CD4-positive, alpha-beta T cell (primary cell): ENCODE results near the gene CCL16. TPM values are rescaled to one million over a fixed set of nuclear protein-coding genes. Genes with fewer than 3 reads are reported as not detected.
"Not testable (repeated sequence)": the region's sequence is repeated elsewhere in the genome, so short reads cannot be mapped to it uniquely, and the experiment has no call there.

ENCODE experiments used
- ATAC-seq: fragments of 200-7000 bp; cut with Tn5 transposase; one replicate; pipeline ENCODE4 v1.10.0; 2022; ENCODE audit warnings: mild to moderate bottlenecking; ENCODE audit not compliant: poor library complexity
- CTCF ChIA-PET: fragments of 350-600 bp; sonication (Branson Sonifier 250); formaldehyde crosslinking; loops from one replicate; lab custom pipeline; 2021; ENCODE audit warnings: antibody characterized with exemption, inconsistent platforms; lab: Charles Lee
- POLR2A ChIA-PET: fragments of 350-600 bp; sonication (Branson Sonifier 250); formaldehyde crosslinking; loops from one replicate; lab custom pipeline; 2021; ENCODE audit warnings: antibody characterized with exemption, inconsistent platforms; lab: Charles Lee
- DNase-seq, 14 experiments: peaks; one replicate each; pipeline ENCODE4 v3.0.0-alpha.2; 2013 to 2020; ENCODE audit warnings: mixed read lengths in 2 of 14
- H3K27ac ChIP-seq, 2 donors: one replicate each; pipeline versions ENCODE4 v1.5.1 to v1.7.0; 2013; ENCODE audit warnings: low read length in 2 of 2, low read depth in 1 of 2, mild to moderate bottlenecking in 1 of 2
- H3K27me3 ChIP-seq, 2 experiments: 1 replicate in 1 of 2; 2 replicates in 1 of 2; pipeline versions ENCODE4 v1.6.1 to v1.7.0; 2013; ENCODE audit warnings: low read length in 2 of 2, control low read depth in 1 of 2, mild to moderate bottlenecking in 1 of 2, moderate library complexity in 1 of 2; ENCODE audit not compliant: insufficient read depth in 2 of 2, control insufficient read depth in 1 of 2
- H3K36me3 ChIP-seq: one replicate; pipeline ENCODE4 v1.6.1; 2013; ENCODE audit warnings: low read length, control low read depth; ENCODE audit not compliant: insufficient read depth
- H3K4me1 ChIP-seq: one replicate; pipeline ENCODE4 v1.6.1; 2013; ENCODE audit warnings: low read length, control low read depth; ENCODE audit not compliant: insufficient read depth
- H3K4me3 ChIP-seq: one replicate; pipeline ENCODE4 v1.5.1; 2013; ENCODE audit warnings: mild to moderate bottlenecking, low read length, moderate library complexity
- H3K9me3 ChIP-seq, 2 experiments: 1 replicate in 1 of 2; 2 replicates in 1 of 2; pipeline versions ENCODE4 v1.6.1 to v1.7.0; 2013; ENCODE audit warnings: low read length in 2 of 2, mild to moderate bottlenecking in 2 of 2, control low read depth in 1 of 2, moderate library complexity in 1 of 2; ENCODE audit not compliant: control insufficient read depth in 1 of 2, insufficient read depth in 1 of 2
- H3K27ac Mint-ChIP-seq: one replicate; pipeline ENCODE4 v1.8.0; 2020; ENCODE audit warnings: mixed read lengths
- H3K27me3 Mint-ChIP-seq: one replicate; pipeline ENCODE4 v1.8.0; 2021; ENCODE audit warnings: mixed read lengths
- H3K36me3 Mint-ChIP-seq: one replicate; pipeline ENCODE4 v1.8.0; 2021; ENCODE audit warnings: low read depth, mixed read lengths
- H3K4me1 Mint-ChIP-seq: one replicate; pipeline ENCODE4 v1.8.0; 2021; ENCODE audit warnings: low read depth, mixed read lengths
- H3K4me3 Mint-ChIP-seq: one replicate; pipeline ENCODE4 v1.8.0; 2020; ENCODE audit warnings: mild to moderate bottlenecking, mixed read lengths
- H3K9me3 Mint-ChIP-seq: one replicate; pipeline ENCODE4 v1.8.0; 2020; ENCODE audit warnings: mixed read lengths
- CTCF ChIP-seq: fragments of 200-600 bp; IDR thresholded peaks from one replicate; pipeline ENCODE4 v1.8.0; 2022; ENCODE audit warnings: antibody characterized with exemption, mild to moderate bottlenecking
- intact Hi-C, 2 experiments: fragments of 100-400 bp; cut with DNase I in 1 of 2; cut with micrococcal nuclease in 1 of 2; formaldehyde crosslinking; loops; one replicate each; pipeline versions ENCODE4 v1.15.1 to v1.9.0; 2023 to 2025; cut with DNase I, micrococcal nuclease
- total RNA-seq, 174 experiments: library from RNA in 2 of 174; stranded (reverse) in 2 of 174; gene quantifications; one replicate each; pipeline ENCODE4 v1.2.3 and lab custom pipeline; 2021 to 2026

Gene CCL16
- total RNA-seq, 2 experiments from 2014 or later = not detected

- Histone ChIP-seq H3K27me3 (no peaks in the 10 kb centered on the region), H3K4me1 (no peaks in the 10 kb centered on the region), H3K27ac (no peak overlapping the region), H3K9me3 (no peaks in the 10 kb centered on the region), H3K4me3 (no peak overlapping the region), H3K36me3 (no peaks in the 10 kb centered on the region)
- DNase-seq (no peak), ATAC-seq (no peak)
- POLR2A ChIA-PET = no interaction called here
- intact Hi-C loops = no loop called here
- Mint-ChIP-seq H3K27ac (no peak overlapping the region), H3K9me3 (no peaks in the 10 kb centered on the region), H3K27me3 (peaks cover 15% of the 10 kb centered on the region), H3K4me3 (no peak overlapping the region), H3K4me1 (no peaks in the 10 kb centered on the region), H3K36me3 (no peaks in the 10 kb centered on the region)
- CTCF ChIA-PET = no interaction called here
- no peak for TF ChIP-seq CTCF
These were observed 17.5 kb upstream of the CCL16 start for GRCh38 chr17:35998756-35999155.

- H3K4me1 ChIP-seq = no peaks in the 10 kb centered on the region
- POLR2A ChIA-PET = no interaction called here
- no peaks in the 10 kb centered on the region for H3K9me3 ChIP-seq
- no peak overlapping the region for H3K4me3 Mint-ChIP-seq
- H3K27ac ChIP-seq = no peak overlapping the region
- peaks cover 17% of the 10 kb centered on the region for H3K27me3 Mint-ChIP-seq
- no peak for TF ChIP-seq CTCF
- no peaks in the 10 kb centered on the region for H3K4me1 Mint-ChIP-seq
- no peaks in the 10 kb centered on the region for H3K27me3 ChIP-seq
- no peak overlapping the region for H3K4me3 ChIP-seq
- no peaks in the 10 kb centered on the region for H3K36me3 ChIP-seq
- no peaks in the 10 kb centered on the region for H3K9me3 Mint-ChIP-seq
- no peak for ATAC-seq
- H3K27ac Mint-ChIP-seq = no peak overlapping the region
- CTCF ChIA-PET = no interaction called here
- H3K36me3 Mint-ChIP-seq = no peaks in the 10 kb centered on the region
- intact Hi-C loops = no loop called here
- DNase-seq = no peak
These were observed 16.8 kb upstream of the CCL16 start for GRCh38 chr17:35998018-35998545.

GRCh38 chr17:35995346-35995745 is 14.0 kb upstream of the CCL16 start:
- H3K36me3 Mint-ChIP-seq, H3K9me3 Mint-ChIP-seq, intact Hi-C loops, H3K9me3 ChIP-seq, H3K36me3 ChIP-seq, H3K4me3 Mint-ChIP-seq, H3K27ac Mint-ChIP-seq, H3K4me1 Mint-ChIP-seq, POLR2A ChIA-PET, DNase-seq, H3K27me3 ChIP-seq, H3K4me3 ChIP-seq, H3K27ac ChIP-seq, CTCF ChIA-PET, H3K4me1 ChIP-seq, ATAC-seq: not testable (repeated sequence)
- H3K27me3 Mint-ChIP-seq = peaks cover 12% of the 10 kb centered on the region

- no peak for ATAC-seq
- Histone ChIP-seq H3K27me3 (peaks cover 0 to 5% of the 10 kb centered on the region in 2 experiments), H3K27ac (no peak overlapping the region), H3K36me3 (no peaks in the 10 kb centered on the region), H3K4me1 (no peaks in the 10 kb centered on the region), H3K9me3 (peaks cover 5% of the 10 kb centered on the region in 2 experiments), H3K4me3 (no peak overlapping the region)
- intact Hi-C loops = no loop called here
- H3K27me3 Mint-ChIP-seq = peaks cover 11% of the 10 kb centered on the region
- no peaks in the 10 kb centered on the region for H3K36me3 Mint-ChIP-seq
- H3K9me3 Mint-ChIP-seq = no peaks in the 10 kb centered on the region
- H3K4me1 Mint-ChIP-seq = no peaks in the 10 kb centered on the region
- POLR2A ChIA-PET = no interaction called here
- DNase-seq = no peak
- no peak for TF ChIP-seq CTCF
- CTCF ChIA-PET = no interaction called here
- no peak overlapping the region for H3K4me3 Mint-ChIP-seq
- H3K27ac Mint-ChIP-seq = no peak overlapping the region
These were observed 9.8 kb upstream of the CCL16 start for GRCh38 chr17:35991075-35991474.
